Skin epidermis (tissue), 12 donors: ENCODE results near the gene PCBD2.
"Not testable (repeated sequence)": the region's sequence is repeated elsewhere in the genome, so short reads cannot be mapped to it uniquely, and the experiment has no call there.

Experiments
- H3K27ac ChIP-seq, 21 experiments: fragments of 200-600 bp; sonication (generic) in 11 of 21; one replicate each; pipeline ENCODE4 v1.5.0; 2020; ENCODE audit warnings: mild to moderate bottlenecking in 3 of 21, inconsistent platforms in 2 of 21, moderate library complexity in 2 of 21
- H3K4me3 ChIP-seq, 7 experiments: fragments of 200-600 bp; sonication (generic) in 2 of 7; one replicate each; pipeline ENCODE4 v1.5.0; 2020; ENCODE audit warnings: inconsistent platforms in 2 of 7, mild to moderate bottlenecking in 2 of 7, moderate library complexity in 1 of 7

PCBD2 gene

DNA sequence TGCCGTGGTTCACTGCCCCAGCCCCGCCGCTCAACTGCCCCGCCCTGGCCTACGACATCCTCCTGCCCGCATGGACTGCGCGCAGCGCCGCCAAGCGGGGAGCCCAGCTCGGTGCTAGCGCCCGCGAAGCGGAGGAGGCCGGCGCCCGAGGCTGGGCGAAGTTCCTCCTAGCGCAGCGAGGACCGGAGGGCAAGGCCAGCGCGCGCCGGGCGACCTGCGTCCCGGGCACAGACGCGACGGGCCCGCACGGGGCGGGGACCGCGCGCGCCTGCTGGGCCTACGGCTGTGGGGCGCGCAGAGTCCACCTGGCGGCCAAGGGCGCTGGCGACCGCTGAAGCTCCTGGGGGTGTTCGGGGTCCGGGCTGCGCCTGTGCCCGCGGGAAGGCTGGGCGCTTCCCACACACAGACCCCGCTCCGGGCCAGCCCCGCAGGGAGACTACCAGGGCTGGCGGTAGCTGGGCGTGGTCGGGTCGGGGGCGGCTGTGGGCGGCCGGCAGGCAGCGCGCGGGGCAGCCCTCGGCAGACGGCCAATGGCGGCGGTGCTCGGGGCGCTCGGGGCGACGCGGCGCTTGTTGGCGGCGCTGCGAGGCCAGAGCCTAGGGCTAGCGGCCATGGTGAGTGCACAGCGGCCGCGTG, at the start of gene PCBD2:
Gene PCBD2 (plus strand): TSS at position 522 of the 636 bp plus-strand sequence. CDS start 9 bp downstream, at position 531.
- peak within 1 kb of the TSS; percentile 96 to 100 (median 99) for H3K27ac ChIP-seq
- H3K4me3 ChIP-seq = peak within 1 kb of the TSS; percentile 73 to 94 (median 90)

DNA sequence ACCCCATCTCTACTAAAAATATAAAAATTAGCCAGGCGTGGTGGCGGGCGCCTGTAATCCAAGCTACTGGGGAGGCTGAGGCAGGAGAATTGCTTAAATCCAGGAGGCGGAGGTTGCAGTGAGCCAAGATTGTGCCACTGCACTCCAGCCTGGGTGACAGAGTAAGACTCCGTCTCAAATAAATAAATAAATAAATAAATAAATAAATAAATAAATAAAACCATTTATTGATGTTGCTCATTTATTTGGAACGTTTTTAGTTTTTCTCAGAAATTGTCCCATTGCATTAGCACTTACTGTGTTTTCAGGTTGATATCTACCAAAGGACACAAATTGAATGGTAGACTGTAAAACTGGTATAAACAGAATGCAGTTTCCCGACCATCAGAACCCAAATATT, 48.5 kb upstream of the PCBD2 start:
- not testable (repeated sequence) for H3K27ac ChIP-seq, H3K4me3 ChIP-seq

DNA sequence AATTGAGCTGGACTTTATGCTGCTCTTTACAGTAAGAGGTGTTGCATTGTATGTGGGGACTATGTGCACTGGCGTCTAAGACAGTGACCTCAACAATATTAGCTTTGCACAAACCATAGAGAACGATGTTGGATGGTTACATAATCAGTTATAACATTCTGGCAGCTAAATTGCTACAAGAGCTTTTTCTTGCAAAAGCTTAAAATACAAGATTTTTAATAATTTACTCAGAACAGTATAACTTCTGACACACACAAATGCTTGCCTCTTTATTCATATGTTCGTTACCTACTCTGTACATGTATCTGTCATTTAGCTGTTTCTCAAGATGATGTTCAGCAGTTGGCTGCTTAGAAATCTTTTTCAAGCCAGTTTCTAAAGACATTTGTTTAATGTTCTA, 47.5 kb upstream of the PCBD2 start:
- Histone ChIP-seq H3K4me3 (no peak overlapping the region), H3K27ac (no peak overlapping the region)

DNA sequence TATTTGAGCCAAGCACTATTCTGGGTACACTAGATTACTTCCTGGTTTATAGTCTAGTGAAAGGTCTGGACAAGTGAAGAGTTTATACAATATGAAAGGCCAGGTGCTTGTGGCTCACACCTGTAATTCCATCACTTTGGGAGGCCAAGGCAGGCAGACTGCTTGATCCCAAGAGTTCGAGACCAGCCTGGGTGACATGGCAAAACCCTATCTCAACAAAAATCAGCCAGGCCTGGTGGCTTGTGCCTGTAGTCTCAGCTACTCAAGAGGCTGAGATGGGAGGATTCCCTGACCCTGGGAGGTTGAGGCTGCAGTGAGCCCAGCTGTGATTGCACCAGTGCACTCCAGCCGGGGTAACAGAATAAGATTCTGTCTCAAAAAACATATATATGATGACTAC, 40.2 kb upstream of the PCBD2 start:
- no peak overlapping the region for H3K27ac ChIP-seq
- H3K4me3 ChIP-seq = no peak overlapping the region

DNA sequence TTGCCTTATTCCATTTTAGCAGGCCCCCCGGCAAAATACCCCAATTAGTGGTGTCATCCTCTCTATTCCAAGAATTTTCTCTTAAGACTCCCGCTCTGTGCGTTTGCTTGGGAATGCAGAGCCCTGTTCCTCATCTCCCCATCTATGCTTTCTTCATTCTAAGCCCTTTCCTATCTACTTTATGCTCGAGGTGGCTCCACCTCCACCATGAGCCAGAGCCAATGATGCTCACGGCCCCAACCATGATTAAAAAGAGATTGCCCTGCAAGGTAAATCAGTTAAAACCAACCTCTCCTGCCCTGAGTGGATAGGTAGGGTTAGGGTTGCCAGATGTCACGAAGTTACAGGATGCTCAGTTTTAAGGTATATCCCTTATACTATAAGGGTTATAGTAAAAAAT, 31.4 kb upstream of the PCBD2 start:
- peak overlapping the region in 4 of 7 experiments; percentile 62 to 97 (median 81) for H3K4me3 ChIP-seq
- H3K27ac ChIP-seq = peak overlapping the region in 19 of 21 experiments; percentile 73 to 98 (median 96)

DNA sequence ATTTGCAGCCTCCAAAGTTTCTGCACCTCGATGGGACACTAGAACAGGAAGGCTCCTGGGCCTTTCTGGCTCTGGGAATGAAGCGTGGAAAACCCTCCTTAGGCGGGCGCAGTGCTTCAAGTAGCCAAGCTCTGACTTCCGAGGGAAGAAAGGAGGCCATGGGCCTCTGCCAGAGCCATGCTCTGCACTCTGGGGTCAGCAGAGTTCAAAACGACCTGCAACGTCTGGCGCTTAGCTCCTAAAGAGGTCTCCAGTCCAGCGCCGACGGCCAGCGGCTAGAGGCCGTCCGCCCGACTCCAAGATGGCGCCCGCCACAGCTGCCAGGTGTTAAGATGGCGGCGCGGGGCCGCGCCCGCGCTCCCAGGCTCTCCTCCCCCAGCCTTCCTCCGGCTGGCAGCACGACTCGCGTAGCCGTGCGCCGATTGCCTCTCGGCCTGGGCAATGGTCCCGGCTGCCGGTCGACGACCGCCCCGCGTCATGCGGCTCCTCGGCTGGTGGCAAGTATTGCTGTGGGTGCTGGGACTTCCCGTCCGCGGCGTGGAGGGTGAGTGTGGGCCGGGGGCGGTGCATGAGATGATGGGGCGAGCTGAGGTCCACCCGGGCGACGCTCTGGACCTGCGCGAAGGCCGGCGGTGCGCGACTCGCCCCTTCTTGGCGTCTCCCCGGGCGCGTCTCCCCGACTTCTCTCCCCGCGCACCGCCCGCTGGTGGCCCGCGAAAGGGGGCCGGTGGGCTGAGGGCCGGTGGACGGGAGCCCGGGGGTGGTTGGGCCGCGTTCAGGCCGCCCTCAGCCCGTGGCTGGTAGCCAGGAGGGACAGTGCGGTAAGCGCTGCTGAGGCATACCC, 30.7 kb upstream of the PCBD2 start, which contains the start of gene TXNDC15:
Gene TXNDC15 (plus strand): TSS at position 385 of the 844 bp plus-strand sequence. CDS start 57 bp downstream, at position 442.
- Histone ChIP-seq H3K4me3 (peak within 1 kb of the TSS; percentile 62 to 97 (median 84)), H3K27ac (peak within 1 kb of the TSS; percentile 54 to 98 (median 94))

DNA sequence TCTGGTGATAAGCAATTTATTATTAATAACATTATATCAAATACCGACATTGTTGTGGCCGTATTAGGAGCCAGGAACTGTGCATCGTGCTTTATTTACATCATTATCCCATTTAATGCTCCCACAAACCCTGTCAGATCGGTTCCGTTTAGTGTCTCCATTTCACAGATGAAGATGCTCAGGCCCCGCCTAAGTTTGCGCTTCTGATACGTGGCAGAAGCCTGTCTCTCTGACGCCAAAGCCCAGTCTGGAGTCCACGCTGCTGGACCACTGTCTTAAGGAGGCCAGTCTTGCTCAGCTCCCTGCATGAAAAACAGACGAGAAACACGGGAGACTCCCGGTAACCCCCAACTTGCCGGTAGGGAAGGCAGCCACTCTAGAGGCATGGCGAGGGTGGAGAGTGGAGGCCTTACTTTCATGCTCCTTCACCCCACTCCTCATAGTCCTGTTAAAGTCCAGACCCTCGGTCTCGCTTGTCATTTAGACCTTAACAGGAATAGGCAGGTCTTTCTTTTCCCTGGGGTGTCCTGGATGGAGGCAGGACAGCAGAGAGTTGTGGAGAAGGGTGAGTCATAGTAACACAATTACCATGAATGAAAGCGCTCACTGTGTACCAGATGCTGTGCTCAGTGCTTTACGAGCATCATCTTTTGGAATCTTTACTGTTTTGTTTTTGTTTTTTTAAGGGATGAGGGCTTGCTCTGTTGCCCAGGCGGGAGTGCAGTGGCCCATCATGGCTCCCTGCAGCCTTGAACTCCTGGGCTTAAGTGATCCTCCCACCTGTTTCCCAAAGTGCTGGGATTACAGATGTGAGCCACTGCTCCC, 29.9 kb upstream of the PCBD2 start:
- Histone ChIP-seq H3K4me3 (peak overlapping the region; percentile 62 to 97 (median 84)), H3K27ac (peak overlapping the region; percentile 54 to 98 (median 94))

DNA sequence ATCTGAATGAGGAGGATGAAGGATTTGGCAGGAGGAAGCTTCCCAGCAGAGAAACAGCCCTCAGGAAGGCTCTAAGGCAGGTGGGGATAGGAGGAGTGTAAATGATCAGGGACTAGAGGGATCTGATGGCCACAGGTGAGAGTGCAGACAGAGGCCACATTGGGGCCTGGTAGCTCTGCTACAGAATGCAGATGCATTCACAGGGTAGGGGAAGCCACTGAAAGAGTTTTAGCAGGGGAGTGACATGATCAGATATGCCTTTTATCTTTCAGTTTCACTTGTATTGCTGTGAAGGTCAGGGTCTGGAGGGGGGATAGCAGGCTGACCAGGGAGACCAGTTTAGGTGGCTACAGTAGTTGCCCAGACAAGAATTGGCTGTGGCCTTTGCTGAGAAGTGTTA, 27.8 kb upstream of the PCBD2 start:
- Histone ChIP-seq H3K4me3 (no peak overlapping the region), H3K27ac (no peak overlapping the region)

DNA sequence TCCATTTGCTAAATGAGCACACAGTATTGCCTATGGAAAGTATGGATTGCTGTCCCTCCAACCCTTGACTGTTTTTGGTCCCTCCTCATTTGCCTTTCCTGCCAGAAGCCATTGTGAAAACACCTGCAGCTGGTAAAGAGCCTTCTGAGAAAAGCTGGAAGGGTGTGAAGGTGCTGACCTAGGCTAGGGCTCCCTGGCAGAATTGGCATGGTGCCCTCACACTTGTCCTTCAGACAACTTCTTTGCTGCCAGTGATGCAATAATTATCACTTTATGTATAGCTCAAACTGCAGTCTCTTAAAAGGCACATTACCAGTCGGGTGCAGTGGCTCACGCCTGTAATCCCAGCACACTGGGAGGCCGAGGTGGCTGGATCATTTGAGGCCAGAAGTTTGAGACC, 26.5 kb upstream of the PCBD2 start:
- Histone ChIP-seq H3K27ac (no peak overlapping the region), H3K4me3 (no peak overlapping the region)

DNA sequence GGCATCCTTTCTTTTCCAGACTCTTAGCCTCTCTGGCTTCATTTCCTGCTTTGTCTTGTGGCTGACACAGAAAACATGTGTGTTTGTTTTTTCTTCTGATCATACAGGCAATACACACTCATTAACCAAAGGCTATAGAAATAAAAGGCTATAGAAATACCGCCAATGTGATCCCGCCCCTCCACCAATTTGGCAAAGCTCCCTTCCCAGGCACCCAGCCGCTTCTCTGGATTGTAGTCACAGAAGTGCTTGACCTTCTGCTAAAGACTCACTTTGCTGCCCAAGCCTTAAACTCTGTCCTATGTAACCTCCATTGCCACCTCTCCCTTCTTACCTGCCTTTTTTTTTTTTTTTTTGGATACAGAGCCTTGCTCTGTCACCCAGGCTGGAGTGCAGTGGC, 25.5 kb upstream of the PCBD2 start:
- no peak overlapping the region for H3K4me3 ChIP-seq
- no peak overlapping the region for H3K27ac ChIP-seq

DNA sequence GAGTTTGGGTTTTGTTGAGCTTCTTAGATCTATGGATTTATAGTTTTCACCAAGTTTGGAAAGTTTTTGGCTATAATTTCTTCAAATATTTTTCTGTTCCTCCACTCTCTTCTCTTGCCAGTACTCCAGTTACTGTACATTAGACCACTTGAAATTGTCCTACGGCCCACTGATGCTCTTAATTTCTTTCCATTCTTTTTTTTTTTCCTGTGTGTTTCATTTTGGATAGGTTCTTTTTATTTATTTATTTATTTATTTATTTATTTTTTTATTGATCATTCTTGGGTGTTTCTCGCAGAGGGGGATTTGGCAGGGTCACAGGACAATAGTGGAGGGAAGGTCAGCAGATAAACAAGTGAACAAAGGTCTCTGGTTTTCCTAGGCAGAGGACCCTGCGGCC, 24.0 kb upstream of the PCBD2 start:
- H3K27ac ChIP-seq, H3K4me3 ChIP-seq: not testable (repeated sequence)

DNA sequence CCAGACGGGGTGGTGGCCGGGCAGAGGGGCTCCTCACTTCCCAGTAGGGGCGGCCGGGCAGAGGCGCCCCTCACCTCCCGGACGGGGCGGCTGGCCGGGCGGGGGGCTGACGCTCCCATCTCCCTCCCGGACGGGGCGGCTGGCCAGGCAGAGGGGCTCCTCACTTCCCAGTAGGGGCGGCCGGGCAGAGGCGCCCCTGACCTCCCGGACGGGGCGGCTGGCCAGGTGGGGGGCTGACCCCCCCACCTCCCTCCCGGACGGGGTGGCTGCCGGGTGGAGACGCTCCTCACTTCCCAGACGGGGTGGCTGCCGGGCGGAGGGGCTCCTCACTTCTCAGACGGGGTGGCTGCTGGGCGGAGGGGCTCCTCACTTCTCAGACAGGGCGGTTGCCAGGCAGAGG, 23.2 kb upstream of the PCBD2 start:
- not testable (repeated sequence) for H3K4me3 ChIP-seq, H3K27ac ChIP-seq

DNA sequence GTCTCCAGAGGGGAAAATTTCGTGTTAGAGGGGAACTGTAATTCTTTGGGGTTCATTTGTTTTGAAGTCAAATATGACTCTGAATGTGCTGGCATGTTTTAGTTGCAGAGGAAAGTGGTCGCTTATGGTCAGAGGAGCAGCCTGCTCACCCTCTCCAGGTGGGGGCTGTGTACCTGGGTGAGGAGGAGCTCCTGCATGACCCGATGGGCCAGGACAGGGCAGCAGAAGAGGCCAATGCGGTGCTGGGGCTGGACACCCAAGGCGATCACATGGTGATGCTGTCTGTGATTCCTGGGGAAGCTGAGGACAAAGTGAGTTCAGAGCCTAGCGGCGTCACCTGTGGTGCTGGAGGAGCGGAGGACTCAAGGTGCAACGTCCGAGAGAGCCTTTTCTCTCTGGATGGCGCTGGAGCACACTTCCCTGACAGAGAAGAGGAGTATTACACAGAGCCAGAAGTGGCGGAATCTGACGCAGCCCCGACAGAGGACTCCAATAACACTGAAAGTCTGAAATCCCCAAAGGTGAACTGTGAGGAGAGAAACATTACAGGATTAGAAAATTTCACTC, 17.3 kb upstream of the PCBD2 start:
- no peak overlapping the region for H3K27ac ChIP-seq
- no peak overlapping the region for H3K4me3 ChIP-seq

DNA sequence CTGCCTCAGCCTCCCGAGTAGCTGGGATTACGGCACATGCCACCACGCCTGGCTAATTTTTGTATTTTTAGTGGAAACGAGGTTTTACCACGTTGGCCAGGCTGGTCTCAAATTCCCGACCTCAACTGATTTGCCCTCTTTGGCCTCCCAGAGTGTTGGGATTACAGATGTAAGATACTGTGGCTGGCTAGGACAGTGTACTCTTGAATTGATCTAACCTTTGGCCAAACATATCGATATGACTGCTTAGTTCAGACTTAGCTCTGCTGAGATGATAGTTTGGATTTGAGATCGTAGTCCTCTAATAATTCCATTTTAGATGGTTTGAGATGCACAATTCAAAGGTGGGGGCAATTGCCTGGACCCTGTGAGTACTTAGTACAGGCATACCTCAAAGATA, 15.6 kb upstream of the PCBD2 start:
- H3K4me3 ChIP-seq = no peak overlapping the region
- no peak overlapping the region for H3K27ac ChIP-seq

DNA sequence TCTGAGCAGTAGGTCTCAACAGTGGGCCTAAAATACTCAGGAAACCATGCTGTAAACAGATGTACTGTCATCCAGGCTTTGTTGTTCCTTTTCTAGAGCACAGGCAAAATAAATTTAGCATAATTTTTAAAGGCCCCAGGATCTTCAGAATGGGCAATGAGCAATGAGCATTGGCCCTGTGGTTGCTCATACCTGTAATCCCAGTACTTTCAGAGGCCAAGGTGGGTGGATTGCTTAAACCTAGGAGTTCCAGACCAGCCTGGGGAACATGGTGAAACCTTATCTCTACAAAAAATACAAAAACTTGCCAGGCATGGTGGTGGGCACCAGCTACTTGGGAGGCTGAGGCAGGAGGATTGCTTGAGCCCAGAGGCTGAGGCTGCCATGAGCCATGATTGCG, 13.5 kb upstream of the PCBD2 start:
- H3K4me3 ChIP-seq = no peak overlapping the region
- H3K27ac ChIP-seq = no peak overlapping the region

DNA sequence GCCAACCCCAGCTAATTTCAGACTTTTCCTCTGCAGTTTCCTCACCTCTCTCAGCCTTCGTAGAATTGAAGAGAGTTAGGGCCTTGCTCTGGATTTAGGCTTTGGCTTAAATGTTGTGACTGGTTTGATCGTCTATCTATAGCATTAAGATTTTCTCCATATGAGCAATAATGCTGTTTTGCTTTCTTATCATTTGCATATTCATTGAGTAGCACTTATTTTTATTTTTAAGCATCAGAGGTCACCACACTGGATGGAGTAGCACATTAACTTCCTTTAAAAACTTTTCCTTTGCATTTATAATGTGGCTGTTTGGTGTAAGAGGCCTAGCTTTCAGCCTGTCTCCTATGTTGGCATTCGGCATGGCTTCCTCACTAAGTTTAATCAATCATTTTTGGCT, 12.6 kb upstream of the PCBD2 start:
- Histone ChIP-seq H3K27ac (no peak overlapping the region), H3K4me3 (no peak overlapping the region)

DNA sequence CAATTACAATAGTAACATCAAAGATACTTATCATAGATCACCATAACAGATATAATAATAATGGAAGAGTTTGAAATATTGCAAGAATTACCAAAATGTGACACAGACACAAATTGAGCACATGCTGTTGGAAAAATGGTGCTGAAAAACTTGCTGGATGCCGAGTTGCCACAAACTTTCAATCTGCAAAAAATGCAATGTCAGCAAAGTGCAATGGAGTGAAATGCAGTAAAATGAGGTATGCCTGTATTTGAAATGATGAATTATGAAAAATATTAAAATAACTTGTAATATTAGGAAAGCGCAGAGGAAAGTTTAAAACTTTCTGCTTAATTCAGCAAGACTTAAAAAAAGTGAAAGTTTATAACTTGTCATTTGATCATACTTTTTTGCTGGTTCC, 12.0 kb upstream of the PCBD2 start:
- H3K4me3 ChIP-seq = no peak overlapping the region
- H3K27ac ChIP-seq = no peak overlapping the region

DNA sequence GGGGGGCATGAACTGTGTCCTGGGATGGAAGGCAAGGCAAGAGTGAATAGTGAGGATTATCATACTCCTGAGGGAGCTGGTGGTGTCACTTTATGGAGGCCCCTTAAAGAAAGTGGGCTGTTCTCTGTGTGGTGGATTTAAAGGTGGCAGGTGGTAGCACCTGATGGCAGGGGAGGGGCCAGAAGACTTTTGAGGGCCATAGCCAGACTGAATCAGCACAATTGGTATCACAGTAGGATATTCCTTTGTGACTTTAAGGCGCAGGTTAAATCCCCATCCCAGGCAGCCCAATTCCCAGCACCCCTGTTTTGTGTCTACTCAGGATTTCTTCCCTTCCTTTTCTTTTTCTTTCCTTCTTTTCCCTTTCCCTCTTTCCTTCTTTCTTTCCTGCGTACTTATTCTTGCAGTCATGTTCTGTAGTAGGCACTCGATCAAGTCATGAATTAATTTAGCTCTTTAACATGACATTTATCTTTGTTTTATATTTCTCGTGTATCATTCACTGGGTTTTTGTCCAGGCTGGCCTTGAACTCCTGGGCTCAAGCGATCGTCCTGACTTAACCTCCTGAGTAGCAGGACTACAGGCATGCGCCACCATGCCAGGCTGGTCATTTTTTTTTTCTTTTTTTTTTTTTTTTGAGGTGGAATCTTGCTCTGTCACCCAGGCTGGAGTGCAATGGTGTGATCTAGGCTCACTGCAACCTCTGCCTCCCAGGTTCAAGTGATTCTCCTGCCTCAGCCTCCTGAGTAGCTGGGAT, 11.0 kb upstream of the PCBD2 start:
- no peak overlapping the region for H3K4me3 ChIP-seq
- H3K27ac ChIP-seq = no peak overlapping the region

DNA sequence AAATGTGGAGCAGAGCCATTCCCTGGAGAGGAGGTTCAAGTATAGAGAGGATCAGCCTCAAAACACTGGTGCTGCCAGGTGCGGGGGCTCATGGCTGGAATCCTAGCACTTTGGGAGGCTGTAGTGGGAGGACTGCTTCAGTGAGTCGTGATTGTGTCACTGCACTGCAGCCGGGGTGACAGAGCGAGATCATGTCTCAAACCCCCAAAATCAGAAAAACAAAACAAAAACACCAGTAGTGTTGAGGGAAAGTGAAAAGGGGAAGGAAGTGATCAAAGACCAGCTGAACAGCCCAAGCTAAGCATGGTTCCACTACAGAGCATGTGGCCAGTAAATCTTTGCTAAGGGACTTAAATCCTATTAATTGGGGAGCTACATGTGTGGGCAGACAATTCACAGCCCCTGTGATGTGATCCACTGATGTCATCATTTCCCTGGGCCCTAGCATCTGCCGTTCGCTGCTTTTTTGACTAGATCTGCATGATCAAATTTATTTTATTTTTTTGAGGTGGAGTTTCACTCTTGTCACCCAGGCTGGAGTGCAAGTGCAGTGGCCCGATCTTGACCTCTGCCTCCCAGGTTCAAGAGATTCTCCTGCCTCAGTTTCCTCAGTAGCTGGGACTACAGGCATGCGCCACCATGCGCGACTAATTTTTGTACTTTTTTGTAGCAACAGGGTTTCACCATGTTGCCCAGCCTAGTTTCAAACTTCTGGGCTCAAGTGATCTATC, 2.7 kb upstream of the PCBD2 start:
- H3K27ac ChIP-seq = peak overlapping the region in 3 of 21 experiments; percentile 29 to 44 (median 35)
- no peak overlapping the region for H3K4me3 ChIP-seq
